ENCODE measurements around the gene ADAMTS17.

ADAMTS17 gene

GRCh38 chr15:100186960-100187359 lies 154.8 kb downstream of the ADAMTS17 start:
- TF ChIP-seq MAX (IDR thresholded peaks at IDR 0.05), result no peak
- TF ChIP-seq CREB1 (IDR thresholded peaks at IDR 0.05; ENCODE audit: low read depth), result no peak
- no peak for TF ChIP-seq TCF12 (IDR thresholded peaks at IDR 0.05; ENCODE audit: low read depth)
- TF ChIP-seq EP300 (IDR thresholded peaks at IDR 0.05; ENCODE audit: borderline replicate concordance), result no peak
- TF ChIP-seq USF1 (IDR thresholded peaks at IDR 0.05), result no peak
- no peak for TF ChIP-seq YY1 (IDR thresholded peaks at IDR 0.05; ENCODE audit: low read depth)
- no peak for TF ChIP-seq TAF1 (IDR thresholded peaks at IDR 0.05; ENCODE audit: low read depth)
- no peak for TF ChIP-seq NFIC (IDR thresholded peaks at IDR 0.05)
- TF ChIP-seq CEBPB (IDR thresholded peaks at IDR 0.05), result no peak
- no peak for TF ChIP-seq FOXM1 (IDR thresholded peaks at IDR 0.05; ENCODE audit: borderline replicate concordance, low read depth)
- TF ChIP-seq ZBTB7A (IDR thresholded peaks at IDR 0.05; ENCODE audit: low read depth), result no peak
- TF ChIP-seq REST (IDR thresholded peaks at IDR 0.05; ENCODE audit: low read depth), result no peak

GRCh38 chr15:100186366-100186765 lies 155.4 kb downstream of the ADAMTS17 start:
- no peak for TF ChIP-seq YY1 (IDR thresholded peaks at IDR 0.05; ENCODE audit: low read depth)
- no peak for TF ChIP-seq TEAD4 (IDR thresholded peaks at IDR 0.05)
- no peak for TF ChIP-seq FOXM1 (IDR thresholded peaks at IDR 0.05; ENCODE audit: borderline replicate concordance, low read depth)
- no peak for TF ChIP-seq ZBTB7A (IDR thresholded peaks at IDR 0.05; ENCODE audit: low read depth)
- TF ChIP-seq EGR1 (IDR thresholded peaks at IDR 0.05), result no peak
- no peak for TF ChIP-seq USF1 (IDR thresholded peaks at IDR 0.05)
- no peak for TF ChIP-seq TCF12 (IDR thresholded peaks at IDR 0.05; ENCODE audit: low read depth)
- no peak for TF ChIP-seq CREB1 (IDR thresholded peaks at IDR 0.05; ENCODE audit: low read depth)
- no peak for TF ChIP-seq EP300 (IDR thresholded peaks at IDR 0.05; ENCODE audit: borderline replicate concordance)

GRCh38 chr15:100183921-100184495 lies 157.8 kb downstream of the ADAMTS17 start:
- TF ChIP-seq TCF12 (IDR thresholded peaks at IDR 0.05; ENCODE audit: low read depth) (no peak), MAX (IDR thresholded peaks at IDR 0.05) (no peak), NFIC (IDR thresholded peaks at IDR 0.05) (no peak), FOXM1 (IDR thresholded peaks at IDR 0.05; ENCODE audit: borderline replicate concordance, low read depth) (no peak), TEAD4 (IDR thresholded peaks at IDR 0.05) (no peak)

- TF ChIP-seq EGR1 (IDR thresholded peaks at IDR 0.05) (no peak), CEBPB (IDR thresholded peaks at IDR 0.05) (no peak), ZBTB7A (IDR thresholded peaks at IDR 0.05; ENCODE audit: low read depth) (no peak), EP300 (IDR thresholded peaks at IDR 0.05; ENCODE audit: borderline replicate concordance) (no peak)
Observed at GRCh38 chr15:100180921-100181320, 160.9 kb downstream of the ADAMTS17 start.

- TF ChIP-seq CEBPB (IDR thresholded peaks at IDR 0.05), result no peak
Observed at GRCh38 chr15:100175406-100176114, 166.2 kb downstream of the ADAMTS17 start.

GRCh38 chr15:100174904-100175275 lies 166.9 kb downstream of the ADAMTS17 start:
- TF ChIP-seq REST (IDR thresholded peaks at IDR 0.05; ENCODE audit: low read depth) (no peak), YY1 (IDR thresholded peaks at IDR 0.05; ENCODE audit: low read depth) (no peak), CEBPB (IDR thresholded peaks at IDR 0.05) (no peak), FOXM1 (IDR thresholded peaks at IDR 0.05; ENCODE audit: borderline replicate concordance, low read depth) (no peak), RAD21 (IDR thresholded peaks at IDR 0.05; ENCODE audit: low read depth) (no peak), TAF1 (IDR thresholded peaks at IDR 0.05; ENCODE audit: low read depth) (no peak), MAX (IDR thresholded peaks at IDR 0.05) (no peak), ZBTB7A (IDR thresholded peaks at IDR 0.05; ENCODE audit: low read depth) (no peak), EGR1 (IDR thresholded peaks at IDR 0.05) (no peak)

Data from Ishikawa (cell line).